NCI-H1436 treated with DMSO at 0.1 percent for 48 hours (cell line): Measurements from ENCODE around the gene PDE7B.

Experiments
- DNase-seq: peaks from one replicate; lab custom pipeline; 2025; lab: John Stamatoyannopoulos, UW

The PDE7B gene

DNA sequence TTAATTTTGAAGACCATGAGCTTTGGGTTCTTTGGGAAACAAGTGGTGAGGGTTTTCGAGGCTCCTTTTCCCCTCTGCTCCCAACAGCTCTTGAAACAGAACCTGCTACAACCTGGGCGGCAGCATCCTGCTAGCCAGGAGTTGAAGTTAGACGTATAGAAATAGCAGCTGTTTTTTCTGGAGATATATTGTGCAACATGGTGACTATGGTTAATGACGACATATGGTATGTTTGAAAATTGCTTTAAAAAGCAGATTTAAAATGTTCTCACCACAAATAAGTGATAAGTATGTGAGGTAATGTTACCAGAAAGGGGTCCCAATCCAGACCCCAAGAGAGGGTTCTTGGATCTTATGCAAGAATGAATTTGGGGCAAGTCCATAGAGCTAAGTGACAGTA lies 138.9 kb downstream of the PDE7B start:
- no peak for DNase-seq

DNA sequence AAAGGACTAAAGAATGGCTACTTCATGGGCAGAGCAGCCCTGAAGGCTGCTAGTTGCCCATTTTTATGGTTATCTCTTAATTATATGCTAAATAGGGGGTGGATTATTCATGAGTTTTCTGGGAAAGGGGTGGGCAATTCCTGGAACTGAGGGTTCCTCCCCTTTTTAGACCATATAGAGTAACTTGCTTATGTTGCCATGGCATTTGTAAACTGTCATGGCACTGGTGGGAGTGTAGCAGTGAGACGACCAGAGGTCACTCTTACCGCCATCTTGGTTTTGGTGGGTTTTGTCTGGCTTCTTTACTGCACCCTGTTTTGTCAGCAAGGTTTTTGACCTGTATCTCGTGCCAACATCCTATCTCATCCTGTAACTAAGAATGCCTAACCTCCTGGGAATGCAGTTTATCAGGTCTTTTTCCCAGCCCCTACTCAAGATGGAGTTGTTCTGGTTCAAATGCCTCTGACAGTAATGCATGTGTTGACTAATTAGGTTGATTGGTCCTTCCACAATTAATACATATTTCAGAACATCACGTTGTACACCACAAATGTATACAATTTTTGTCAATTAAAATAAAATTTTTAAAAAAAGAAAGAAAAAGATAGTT lies 139.5 kb downstream of the PDE7B start:
- no peak for DNase-seq

DNA sequence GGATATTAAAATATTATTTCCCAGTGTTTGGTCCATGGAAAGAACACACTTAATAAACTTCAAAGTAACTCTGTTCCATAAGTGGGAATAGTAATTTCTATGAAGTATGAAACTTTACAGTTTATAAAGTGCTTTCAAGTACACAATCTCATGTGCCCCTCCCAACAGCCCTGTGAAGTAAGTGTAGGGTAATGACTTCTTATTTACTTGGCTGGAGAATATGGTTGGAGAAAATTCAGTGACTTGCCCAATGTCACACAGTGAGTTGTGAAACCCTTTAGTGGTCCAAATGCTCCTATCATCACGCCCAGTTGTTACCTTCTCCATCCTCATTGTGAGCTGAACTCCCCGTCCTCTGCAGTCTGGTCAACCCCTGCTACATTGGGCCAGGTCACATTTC lies 141.2 kb downstream of the PDE7B start:
- no peak for DNase-seq

DNA sequence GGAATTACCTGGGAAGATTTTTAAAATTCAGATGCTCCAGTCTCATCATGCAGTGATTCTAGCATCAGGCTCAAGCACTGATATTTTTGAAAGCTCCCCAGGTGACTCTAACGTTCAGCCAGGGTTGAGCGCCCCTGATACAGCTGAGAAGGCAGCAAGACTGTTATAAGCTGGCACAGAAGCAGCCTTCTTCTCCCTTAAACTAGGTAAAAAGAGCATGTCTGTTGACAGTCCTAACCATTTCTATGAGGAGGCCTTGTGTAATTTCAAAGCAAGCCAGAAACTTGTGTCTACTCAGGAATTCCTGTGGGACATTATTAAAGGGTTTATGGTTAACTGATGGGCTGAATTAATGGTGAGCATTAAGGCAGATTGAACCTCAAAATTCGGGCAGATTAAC lies 141.9 kb downstream of the PDE7B start:
- no peak for DNase-seq

DNA sequence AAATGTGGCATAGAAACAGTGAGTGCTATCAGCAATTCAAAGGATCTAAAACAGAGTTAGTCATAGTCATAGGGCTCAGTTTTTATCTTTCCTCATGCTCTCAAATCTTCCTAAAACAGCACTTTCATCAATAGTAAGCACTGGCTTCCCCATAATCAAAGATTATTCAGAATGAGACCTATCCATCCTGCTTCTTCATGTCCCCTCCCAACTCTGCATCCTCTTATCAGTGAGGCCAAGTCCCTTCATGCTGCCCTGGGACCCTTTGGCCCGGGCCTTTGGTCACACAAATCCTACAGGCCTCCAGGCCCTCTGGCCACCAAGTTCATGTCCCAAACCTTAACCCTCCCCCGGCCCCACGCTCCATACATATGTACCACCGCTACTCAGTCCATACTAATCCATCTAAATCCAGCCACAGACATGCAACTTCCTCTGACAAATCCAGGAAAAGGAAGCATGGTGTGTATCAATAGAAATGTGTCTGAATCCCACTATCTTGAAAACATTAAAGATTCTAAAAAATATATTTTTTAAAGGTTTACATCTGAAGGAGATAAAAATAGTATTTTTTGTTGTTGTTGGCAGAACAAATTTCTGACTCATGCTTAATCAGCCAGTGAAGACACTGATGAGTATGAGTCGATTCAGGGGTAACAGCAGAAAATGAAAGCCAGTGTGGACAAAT lies 143.5 kb downstream of the PDE7B start:
- DNase-seq: no peak

DNA sequence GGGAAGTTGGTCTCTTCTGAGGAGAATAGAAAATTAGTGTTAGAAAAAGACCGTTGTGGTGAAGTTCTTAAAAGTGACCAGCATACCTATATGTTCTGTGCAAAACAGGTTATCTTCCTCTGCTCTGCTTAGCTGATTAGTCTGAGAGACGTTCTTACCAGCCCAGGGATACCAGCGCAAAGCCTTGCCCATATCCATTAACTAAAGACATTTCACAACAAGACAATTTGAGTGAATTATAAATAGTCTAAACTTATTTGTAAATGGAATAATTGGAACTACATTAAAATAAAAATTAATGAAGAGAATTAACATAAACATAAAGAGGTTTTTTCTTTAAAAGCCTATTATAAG lies 144.0 kb downstream of the PDE7B start:
- DNase-seq: no peak

DNA sequence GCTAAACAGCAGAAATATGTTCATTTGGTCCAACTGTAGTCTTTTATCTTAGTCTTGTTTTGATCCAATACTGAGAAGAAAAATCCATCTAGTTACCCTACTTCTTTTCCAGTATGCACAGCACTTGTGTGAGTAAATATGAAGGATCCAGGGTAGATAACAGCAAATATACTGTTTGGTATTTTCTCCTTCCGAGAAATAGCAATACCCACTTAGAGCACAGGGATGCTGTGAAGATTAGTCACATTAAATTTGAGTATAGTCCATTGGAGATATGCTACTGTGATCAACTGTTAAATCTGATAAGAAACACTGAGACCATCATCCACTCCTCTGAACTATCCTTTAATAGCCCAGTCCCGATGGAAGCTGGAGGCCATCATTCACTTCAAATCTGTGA lies 145.2 kb downstream of the PDE7B start:
- DNase-seq: no peak

DNA sequence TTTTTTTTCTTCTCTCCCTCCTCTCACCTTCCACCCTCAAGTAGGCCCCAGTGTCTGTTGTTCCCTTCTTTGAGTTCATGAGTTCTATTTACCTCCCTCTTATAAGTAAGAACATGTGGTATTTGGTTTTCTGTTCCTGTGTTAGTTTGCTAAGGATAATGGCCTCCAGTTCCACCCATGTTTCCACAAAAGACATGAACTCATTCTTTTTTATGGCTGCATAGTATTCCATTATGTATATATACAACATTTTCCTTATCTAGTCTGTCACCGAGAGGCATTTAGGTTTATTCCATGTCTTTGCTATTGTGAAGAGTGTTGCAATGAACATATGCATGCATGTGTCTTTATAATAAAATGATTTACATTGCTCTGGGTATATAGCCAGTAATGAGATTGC lies 147.9 kb downstream of the PDE7B start:
- no peak for DNase-seq

DNA sequence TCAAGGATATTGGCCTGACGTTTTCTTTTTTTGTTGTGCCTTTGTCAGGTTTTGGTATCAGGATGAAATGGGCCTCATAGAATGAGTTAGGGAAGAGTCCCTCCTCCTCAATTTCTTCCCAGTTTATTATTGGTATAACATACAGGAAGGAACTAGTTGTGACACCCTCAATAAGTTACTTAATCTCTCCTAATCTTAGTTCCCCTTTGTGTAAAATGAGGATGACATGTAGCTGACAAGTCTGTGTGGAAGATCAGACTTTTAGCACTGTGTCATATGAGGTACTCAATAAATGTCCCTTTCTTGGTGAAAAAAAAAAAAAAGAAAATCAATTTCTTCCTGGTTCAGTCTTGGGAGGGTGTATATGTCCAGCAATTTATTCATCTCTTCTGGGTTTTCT lies 155.8 kb downstream of the PDE7B start:
- DNase-seq: no peak

DNA sequence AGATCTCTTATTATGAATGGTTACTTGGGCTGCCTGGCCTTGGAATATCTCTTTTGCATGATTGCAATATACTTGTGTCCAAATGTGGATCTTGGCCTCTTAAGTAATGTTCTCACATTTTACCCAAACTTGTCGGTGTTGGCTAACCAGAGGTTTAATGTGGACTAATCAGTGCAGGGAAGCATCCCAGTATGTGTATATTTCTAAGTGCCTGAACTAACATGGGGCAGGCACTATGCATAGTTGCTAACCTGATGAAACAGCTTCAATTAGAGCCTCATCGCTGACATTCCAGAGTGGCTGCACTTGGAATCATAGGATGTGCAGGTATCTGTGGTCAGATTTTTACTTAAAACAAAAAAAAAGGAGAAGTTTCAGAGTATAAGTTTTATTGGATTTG lies 160.0 kb downstream of the PDE7B start:
- DNase-seq: no peak

DNA sequence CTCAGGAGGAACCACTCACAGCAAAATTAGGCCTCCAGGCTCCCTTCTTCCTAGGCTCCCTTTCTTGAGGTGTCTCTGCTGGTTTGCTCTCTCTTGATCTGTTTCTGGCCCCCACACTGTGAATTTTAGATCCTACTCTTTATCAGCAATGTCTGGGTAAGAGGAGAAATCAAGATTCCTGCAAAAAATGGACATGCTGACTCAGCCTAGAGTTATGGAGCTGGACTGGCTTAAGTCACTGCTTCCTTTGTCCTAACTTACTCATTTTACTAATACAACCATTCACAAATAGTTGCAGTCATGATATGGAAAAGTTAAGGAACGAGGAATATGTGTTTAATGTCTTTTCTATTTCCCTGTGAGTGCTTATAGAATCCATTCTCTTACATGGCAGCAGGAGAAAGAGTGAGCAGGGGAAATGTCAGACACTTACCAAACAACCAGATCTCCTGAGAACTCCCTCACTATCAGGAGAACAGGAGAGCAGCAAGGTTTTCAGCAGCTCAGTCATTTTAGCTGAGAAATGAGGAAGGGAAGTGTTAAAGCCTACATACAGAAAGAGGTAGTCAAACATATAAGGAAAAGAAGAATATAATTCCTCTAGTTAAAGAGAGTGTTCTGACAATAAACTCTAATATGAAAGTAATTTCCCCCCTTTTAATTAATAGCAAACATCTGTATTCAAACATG lies 160.8 kb downstream of the PDE7B start:
- DNase-seq: no peak

DNA sequence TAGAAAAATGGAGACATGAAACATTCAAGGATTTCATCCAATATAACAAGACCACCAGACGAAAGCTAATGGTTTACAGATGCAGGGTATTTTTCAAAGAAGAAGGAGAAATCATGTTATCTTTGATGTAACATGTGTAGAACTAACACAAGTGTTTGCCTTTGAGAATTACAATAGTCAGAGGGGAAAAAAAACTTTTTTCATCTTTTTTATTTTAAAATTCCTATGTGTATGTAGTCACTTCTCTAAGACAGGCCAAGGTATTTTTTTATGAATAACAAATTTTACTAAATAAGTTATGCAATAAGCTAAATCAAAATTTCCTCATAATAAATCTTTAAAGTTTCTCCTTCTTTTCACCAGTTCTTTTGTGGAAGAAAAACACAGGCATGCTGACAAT lies 161.4 kb downstream of the PDE7B start:
- no peak for DNase-seq

DNA sequence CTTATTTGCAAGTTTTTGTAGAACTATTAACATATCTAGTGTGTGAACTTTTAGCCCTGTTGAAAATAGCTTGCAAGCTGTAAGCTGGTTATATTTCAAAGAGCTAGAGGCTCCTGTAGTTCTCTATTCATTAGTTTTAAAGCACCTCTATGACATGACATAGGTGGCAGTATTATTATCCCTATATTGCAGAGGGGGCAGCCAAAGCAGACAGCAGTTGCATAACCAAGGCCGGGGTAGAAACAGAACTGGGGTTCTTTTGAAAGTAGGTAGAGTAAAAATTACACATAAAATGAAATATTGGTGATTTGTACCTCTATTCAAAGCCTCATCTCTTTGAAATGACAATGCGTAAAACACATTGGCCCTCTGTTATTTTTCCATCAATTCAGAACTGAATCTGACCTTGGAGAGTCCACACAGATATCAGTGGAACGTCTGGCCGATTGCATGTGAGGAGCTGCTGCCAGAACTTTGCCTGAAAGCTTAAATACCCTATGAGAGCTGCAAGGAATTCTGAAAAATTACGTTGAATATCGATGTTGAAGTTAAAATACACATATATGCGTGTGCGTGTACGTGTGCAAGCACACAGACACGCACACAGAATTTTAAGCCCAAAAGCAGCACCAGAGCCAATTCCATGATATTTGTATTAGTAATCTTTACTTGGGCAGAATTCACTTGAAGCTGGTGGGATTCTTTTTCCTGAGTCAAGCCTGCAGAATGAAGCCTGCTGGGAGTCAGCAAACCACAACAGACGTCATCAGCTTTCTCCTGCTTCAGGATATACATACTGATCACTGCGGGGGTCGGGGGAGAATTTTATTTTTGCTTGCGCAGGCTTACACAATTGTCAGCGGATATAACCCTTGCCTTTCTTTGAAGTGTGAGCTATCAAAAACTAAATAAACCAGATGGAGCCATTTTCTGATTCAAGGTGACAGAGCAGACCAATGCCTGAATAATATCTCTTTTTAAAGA lies 163.2 kb downstream of the PDE7B start:
- DNase-seq: no peak

DNA sequence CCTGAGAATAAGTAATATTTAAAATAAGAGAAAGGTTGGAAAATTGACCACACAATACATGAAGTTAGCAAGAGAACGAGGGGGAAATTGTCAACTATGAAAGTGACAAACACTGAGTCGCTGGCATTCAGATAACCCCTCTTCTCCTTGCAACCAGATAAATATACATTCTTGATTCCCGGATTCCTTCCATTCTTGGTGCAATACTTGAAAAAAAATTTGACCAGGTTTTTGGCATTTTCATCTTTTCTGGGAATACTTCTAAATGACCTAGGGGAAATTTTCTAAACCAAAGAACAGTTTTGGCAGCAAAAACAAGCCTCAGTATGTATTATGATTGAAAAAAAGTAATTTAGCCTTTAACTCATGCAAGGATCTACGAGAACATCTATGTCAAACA lies 164.0 kb downstream of the PDE7B start:
- no peak for DNase-seq

DNA sequence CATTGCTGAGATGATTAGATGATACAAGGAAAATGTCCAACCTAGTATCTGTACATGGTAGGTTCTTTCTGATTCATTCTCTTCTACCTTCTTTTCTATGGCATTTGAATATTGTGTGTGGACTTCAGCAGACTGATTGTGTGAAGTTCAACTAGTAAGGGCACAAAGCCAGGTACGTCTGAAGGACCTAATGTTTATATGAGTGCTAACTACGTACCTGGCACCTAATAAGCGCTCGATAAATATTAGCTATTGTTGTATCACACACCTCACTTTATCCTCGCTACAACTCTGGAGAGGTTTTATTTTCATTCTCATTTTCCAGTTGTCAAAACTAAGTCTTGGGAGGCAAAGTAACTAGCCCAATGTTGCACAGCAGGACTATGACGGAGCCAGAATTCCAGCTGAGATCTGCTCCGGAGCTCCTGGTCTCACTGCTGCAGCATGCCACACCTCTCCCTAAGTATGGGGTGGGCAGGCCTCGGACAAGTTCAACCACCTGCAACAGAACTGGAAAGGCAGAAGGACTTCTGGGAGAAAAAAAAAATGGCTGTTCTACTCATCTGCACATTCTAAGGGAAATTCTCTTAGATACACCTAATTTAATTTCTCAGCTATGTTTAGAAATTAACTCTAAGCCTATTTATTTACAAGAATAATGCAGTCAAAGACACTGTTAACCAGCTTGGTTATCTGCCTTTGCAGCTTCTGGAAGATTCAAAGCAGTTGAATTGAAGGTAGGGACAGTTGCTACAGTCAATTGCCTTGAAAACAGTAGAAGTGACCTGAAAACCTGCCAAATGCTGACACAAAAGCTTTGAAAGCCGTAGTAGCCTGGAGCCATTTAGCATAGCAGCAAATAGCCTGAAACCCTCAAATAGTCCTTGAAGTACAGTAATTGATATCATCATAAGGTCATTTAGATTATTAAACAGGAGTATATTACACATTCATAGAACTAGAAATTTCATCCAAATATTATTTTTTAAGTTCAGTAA lies 165.0 kb downstream of the PDE7B start:
- DNase-seq: no peak

DNA sequence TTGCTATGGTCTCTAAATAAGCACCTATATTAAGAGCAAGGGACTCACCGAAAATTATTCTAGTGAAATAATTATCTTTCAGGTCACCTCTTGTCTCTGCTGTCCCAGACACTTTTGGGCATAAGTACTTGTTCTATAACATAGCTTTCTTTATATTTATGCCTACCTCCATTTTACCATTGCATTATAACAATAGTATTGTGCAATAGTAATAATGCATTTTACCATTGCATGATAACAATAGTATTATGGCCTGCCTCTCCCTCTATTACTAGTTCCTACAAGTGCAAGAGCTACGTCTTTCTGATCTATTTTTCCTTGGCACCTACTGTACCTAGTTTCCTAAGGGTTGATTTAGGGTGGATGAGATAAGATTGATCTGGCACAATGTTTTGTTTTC lies 169.2 kb downstream of the PDE7B start:
- no peak for DNase-seq

DNA sequence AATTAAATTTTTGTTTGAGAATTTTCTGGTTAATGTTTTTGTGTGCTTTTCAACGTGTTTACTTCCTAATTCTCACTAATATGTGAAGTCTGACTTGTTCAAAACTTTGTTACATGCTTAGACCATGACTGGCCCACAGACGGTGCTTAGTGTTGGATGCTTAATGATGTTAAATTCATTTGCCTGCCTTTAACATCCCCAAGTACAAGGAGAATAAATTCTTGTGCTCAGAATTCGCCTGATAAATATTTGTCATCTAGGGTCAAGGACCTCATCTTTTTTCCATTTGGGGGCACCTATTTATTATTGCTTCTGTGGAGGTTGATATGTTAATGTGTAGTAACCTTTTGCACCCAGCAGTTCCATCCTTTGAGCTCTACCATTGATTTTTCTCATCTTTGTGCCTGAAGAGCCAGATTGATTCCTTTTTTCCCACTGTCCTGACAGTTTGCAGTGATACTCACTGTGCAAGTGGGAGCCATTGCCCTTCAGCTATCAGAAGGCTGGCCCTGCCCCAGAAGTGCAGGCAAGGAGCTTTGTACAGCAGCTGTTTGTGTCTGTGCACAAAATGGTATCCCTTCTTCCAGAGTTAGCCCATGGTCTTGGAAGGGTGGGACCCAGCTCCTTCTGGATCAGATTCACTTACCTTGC lies 170.8 kb downstream of the PDE7B start:
- no peak for DNase-seq

DNA sequence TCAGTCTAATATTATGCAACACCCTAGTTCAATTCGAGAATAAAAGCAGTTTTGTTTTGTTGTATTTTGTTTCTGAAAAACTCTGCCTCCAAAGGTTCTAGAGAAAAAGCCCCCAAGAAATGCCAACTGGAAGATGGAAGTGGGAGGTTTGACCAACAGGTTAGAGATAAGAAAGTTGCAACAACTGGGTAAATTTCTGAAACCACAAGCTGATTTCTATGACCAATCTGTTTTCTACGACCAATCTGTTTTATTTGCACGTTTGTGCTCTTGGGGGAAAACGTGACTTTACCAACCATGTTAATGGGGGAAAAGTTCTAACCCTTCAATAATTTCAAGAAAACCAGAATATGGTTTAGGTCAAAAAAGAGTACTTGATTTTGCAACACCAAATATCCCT lies 173.2 kb downstream of the PDE7B start:
- DNase-seq: no peak

DNA sequence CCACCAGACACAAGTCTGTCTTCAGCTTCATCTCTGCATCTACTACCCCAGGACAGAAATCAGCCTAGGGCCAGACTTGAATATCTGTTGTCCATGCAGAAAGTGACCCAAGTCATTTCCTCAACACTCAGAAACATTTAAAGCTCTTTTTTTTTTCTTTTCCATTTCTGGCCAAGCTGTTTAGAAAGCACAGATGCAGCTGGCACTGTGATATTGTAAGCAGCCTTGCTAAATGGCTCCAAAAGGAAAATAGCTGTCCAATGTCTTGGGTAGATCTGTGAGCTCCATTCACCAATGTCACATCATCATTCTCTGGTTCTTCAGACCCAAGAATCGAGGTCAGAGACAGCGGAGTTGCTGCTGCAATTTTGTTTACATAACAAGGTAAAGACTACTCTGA lies 174.2 kb downstream of the PDE7B start:
- no peak for DNase-seq

DNA sequence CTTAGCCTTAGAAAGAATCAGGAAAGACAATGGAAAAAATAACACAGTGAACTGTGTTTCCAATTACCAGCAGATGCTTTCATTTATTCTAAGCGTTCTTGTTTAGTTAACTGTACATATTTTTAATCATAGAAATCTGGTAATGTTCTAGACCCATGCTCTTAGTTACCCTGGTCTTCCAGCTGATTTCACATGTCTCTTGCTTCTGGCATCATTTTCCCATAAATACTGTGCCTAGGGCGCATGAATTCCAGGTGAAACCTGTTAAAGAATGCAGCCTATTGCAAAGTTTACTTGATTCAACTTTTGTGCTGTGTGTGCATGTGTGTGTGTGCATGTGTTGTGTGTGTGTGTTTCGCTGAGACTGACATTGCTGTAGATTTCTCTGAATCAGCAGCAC lies 178.6 kb downstream of the PDE7B start:
- DNase-seq: no peak

DNA sequence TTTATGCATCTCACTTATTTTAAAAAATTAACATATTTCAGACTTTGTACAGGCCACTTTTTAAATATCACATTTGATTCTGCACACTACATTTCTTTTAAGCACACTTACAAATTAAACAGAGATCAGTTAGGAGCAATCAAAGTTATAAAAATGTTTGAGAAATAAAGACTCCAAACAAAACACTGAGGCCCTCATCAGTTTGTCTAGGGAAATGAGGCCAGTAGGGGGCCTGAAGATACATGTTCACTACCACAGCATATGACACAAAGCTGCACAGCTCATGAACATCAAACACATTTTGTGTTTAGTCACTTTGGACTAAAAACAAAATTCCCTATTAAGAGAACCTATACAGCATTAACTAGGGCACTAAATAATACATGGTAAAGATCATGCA lies 180.5 kb downstream of the PDE7B start:
- DNase-seq: no peak
